HPDE6-E6E7 (cell line): ENCODE results near the gene SRGAP2.
"Not testable (repeated sequence)": the region's sequence is repeated elsewhere in the genome, so short reads cannot be mapped to it uniquely, and the experiment has no call there.

Experiments
- DNase-seq: peaks from one replicate; pipeline ENCODE4 v3.0.0; 2011; ENCODE audit warnings: missing footprints; ENCODE audit errors: extremely low spot score

Gene SRGAP2

DNA sequence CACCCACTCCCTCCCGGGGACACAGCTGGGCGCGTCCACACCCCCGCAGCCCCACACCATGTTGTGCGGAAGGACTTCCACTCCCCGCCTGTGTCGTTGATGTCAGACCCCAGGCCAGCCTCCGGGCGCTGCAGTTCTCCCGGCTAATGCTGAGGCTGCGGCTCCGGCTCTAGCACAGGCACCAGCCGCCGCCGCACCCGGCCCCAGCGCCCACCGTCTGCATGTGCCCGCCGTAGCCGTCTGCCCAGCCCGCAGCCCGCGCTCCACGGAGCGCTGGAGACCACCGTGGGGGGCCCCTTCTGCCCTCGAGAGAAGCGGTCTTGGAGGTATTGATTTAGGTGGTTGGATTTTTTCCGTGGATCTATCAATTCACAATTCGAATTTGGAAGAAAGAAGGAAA lies 2.2 kb downstream of the SRGAP2 start:
- not testable (repeated sequence) for DNase-seq

DNA sequence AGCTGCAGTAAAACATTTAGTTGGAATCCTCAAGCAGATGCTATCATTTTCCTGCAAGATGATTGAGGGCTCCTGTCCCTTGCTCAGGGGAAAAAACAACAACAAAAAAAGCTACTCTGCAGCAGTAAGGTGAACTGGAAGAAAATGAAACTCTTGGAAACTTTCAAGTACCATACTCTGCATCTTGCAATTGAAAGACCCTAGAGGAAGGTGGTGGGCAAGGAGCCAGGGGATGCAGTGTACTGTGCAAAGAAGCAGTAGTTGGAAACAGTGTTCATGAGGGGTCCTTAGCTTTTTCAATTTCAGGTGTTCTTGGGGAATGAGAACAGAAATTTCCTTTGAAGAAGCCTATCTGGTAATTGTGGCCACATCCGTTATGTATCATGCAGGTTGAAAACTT lies 7.5 kb downstream of the SRGAP2 start:
- DNase-seq = not testable (repeated sequence)

DNA sequence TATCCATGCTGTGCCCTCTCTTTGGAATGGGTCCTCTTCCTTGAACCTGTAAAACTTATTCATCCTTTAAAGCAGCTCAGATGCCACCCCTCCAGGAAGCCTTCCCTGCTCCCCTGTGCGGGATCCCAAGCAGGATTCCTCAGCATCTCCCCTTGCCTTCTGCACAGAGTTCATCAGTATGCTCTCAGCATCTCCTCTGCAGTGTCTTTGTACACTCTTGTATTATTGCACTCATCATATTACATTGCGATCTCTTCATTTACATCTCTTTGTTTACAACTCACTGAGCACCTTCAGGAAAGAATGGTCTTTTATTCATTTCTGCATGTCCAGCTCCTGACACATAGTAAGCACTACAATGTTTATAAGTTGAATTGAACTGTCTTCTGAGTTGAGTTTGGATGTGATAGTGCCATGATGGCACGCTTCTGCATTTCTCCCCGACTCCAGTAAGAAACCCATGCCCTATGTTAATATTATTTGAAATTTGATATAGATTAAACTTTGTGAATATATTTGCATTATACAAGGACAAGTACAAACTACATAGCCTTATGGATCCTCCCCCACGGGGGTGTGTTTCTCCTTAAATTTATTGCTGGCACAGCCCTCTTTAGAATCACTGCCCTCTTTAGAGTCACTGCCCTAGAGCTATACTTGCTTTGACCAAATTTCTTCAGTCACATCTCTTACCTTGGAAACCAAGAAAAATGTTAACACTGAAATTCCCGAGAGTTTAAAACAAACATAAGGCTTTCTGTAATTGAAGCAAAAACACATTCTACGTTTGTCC lies 12.5 kb downstream of the SRGAP2 start:
- not testable (repeated sequence) for DNase-seq

GRCh38 chr1:206218285-206218684 lies 14.9 kb downstream of the SRGAP2 start:
- not testable (repeated sequence) for DNase-seq

DNA sequence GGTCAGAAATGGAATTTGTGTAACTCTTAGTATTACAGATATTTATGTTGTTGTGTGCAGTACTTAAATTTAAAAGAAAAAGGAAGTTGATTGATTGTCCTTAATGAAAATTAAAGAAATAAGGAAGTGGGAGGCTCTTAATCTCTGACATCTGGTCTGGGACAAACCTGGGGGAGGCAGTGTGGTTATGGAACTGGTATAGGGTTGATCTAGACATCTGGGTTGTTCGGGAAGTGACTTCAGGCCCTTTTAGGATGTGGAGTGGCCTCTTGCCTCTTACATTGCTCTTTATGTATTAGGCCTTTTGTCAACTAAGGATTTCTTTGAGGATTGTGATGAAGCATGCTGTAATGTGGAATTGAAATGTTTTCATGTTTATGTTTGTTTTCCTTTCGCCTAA lies 15.4 kb downstream of the SRGAP2 start:
- DNase-seq = not testable (repeated sequence)

DNA sequence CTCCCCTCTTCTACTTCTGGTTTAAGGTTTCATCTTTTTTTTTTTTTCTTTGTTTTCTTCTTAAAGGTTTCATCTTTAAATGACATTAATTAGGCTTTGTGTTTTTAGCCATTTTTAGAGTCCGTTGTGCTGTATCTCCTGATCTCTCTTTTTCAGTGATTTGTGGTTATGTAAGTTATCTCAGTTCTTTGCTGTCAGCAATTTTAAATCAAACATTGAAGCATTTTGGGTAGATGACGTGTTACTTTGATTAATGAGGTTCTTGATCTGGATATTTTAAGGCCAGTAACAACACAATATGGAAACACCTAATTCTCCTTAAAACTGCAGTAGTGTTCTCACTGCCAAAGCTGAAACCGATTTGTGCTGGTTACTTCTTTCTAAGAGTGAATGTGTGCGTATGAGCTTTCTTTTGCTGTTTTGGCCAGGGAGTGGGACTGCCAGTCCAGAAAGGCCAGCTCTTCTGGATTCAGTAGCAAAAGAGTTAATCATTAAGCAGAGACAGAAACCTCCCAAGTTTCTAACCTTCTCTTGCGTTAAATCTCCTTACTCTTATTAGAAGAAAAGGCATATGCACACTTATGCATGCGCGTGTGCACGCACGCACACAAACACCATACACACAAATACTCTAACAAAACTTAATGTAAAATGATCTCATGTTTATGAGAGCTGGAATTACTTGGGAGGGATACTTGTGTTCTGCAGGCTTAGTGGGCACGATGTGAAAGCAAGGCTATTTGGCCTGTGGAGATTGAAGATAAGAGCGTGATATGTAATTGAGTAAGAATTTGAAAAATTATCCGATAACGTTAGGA lies 16.4 kb downstream of the SRGAP2 start:
- not testable (repeated sequence) for DNase-seq

GRCh38 chr1:206220332-206221000 lies 17.1 kb downstream of the SRGAP2 start:
- not testable (repeated sequence) for DNase-seq

GRCh38 chr1:206221585-206221984 lies 18.2 kb downstream of the SRGAP2 start:
- not testable (repeated sequence) for DNase-seq

DNA sequence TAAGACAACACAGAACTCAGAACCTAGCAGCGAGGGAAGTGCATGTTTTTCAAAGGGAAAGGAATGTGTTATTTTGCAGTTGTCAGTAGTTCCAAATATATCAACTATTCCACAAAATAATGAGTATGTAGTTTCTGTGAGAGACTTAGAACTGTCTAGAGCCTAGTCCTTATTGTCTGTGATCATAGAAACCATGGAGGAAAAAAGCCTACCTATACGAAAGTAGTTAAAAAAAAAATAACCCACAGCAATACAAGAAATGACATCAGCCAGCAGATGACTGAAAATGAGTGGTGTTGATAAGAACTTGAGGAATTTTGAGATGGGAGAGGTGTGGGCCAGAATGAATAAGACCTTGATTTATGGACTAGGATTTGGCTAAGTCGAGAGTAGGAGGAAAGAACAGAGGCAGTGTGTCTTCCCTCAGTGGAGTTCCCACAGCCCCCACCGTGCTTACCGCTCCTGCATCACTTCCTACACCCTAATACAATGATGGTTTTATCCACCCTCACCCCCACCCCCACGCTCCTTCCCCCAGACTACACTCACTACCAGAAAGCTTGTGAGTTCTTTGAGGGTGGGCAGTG lies 20.9 kb downstream of the SRGAP2 start:
- DNase-seq = not testable (repeated sequence)

GRCh38 chr1:206225386-206225785 lies 22.0 kb downstream of the SRGAP2 start:
- DNase-seq = not testable (repeated sequence)

GRCh38 chr1:206226886-206227285 lies 23.5 kb downstream of the SRGAP2 start:
- DNase-seq = not testable (repeated sequence)

- DNase-seq = not testable (repeated sequence)
These were observed 25.9 kb downstream of the SRGAP2 start for GRCh38 chr1:206229286-206229685.

DNA sequence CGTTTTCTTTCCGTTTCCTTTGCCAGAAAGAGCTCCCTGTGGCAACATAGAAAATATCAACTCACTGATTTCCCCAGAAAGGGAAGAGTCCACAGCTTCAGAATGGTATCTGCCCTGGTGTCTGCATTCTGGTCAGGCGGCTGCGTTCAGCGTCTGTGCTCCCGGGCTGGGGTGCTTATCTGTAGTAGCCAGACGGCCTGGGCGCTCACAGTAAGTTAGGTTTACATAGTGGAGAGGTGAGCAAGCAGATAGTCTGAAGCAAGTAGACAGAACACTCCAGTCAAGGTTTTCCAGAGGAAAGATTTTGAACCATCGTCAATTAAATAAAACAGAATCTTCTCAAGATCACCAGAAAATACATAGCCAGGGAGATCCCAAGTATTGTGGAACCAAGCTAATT lies 28.6 kb downstream of the SRGAP2 start:
- DNase-seq = not testable (repeated sequence)

DNA sequence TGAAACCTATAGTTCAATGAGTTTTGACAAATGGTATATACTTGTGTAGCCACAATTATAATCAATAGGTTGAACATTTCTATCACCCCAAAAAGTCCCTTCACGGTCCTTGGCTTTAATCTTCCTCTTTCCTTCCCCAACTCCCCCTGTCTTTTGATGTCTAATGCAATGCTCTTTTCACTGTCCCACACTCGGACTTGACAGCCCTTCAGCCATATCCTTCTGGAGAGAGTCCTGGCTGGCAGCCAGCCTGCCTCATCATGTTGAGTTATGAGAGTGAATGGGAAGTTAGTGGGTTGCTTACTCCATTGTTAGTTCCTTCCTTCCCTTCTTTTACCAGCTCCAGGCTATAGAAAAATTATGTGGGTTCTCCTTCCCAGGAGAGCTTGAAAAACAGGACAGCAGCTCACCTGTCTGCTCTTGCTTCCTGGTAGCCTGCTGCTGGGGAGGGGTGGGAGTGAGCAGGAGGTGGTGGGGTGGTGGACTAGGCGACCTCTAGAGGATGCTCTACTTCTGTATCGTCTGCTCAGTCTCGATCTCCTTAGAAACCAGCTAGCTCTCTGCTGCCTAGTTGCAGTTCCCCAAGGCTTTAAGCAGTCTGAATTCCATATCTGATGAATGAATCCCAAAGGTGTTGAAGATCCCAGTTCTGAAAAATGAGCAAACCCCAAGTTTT lies 29.8 kb downstream of the SRGAP2 start:
- DNase-seq = not testable (repeated sequence)

DNA sequence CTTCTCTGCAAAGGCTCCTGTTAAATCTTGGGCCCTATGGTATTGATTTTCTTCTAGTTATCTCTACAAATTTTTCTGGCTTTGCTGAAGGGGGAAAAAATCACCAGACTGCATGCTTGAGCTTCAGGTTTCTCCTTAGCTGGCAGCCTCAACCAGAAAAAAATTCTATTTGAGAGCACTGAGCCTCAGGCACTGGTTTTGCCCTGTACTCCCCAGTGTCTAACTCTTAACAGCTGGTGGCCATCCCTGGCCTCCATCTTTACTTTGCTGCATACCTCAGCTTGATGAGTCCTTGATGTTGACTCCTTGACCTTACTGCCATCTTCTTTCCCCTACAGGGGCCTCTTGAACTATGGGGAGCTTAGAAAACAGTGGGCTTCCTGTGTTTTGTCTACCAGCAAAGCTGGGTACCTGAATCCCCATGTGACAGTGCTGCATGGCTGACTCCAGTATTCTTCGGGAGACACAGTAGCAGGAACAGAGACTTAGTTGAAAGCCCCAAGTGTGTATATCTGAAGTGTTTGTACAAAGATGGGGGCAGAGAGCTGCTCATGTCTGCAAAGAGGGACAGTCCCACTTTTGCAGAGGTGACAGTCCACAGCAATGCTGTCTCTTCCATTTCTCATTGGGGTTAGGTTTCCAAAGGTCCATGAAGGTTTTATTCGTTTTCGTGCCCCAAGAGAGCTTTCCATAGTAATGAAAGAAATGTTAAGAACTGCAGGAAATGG lies 31.0 kb downstream of the SRGAP2 start:
- DNase-seq = not testable (repeated sequence)

DNA sequence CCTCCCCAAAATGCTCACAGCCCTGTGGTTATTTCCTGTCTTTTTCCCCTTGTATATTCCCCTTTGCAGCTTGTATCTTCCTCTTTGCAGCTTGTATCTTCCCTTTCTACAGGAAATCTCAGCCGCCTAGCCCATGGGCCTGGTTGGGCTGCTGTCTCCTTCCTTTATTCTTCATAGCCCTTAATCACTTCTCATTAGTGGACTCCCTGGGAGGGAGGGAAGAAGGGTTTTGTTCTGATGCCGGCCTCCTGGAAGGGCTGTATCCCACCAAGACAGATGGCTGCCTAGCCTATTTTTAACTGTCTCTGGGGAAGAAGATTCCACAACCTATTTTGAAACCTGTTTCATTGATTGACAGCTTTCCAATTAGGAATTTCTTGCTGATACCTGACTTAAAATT lies 31.8 kb downstream of the SRGAP2 start:
- not testable (repeated sequence) for DNase-seq

DNA sequence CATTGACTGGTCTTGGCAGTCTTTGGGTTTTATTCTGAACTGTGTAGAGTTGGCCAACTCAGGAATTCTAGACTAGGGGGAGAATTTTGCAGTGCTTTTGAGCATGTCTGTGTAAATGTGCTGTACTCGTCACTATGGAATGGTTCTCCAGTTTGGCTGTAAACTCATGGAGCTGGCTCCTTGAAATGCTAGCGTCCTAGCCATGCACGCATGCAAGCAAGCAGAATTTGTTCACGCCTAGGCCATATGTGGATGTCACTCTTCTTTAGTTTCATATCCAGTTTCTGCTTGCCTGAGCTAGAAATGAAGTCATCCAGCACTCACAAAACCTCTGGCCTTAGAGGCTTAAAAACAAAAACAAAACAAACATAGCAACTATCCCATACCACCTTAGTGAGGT lies 36.9 kb downstream of the SRGAP2 start:
- not testable (repeated sequence) for DNase-seq

DNA sequence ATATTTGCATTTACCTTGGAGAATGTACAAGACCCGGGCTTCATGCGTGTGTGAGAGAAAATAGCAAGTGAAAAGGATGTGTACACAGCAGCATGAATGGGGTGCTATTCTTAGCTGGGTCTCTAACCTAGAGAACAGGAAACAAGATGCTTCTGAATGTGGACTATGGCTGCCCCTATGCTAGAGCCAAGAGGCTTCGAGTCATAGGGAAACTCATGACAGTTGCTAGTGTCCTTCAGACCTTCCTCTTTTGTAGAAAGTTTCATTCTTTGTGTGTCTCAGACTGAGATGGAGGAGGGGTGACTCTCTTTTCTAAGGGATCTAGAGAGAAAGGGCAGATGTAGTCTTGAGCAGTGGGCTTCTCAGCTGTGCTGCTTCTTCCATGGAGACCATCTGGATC lies 40.0 kb downstream of the SRGAP2 start:
- DNase-seq = not testable (repeated sequence)

DNA sequence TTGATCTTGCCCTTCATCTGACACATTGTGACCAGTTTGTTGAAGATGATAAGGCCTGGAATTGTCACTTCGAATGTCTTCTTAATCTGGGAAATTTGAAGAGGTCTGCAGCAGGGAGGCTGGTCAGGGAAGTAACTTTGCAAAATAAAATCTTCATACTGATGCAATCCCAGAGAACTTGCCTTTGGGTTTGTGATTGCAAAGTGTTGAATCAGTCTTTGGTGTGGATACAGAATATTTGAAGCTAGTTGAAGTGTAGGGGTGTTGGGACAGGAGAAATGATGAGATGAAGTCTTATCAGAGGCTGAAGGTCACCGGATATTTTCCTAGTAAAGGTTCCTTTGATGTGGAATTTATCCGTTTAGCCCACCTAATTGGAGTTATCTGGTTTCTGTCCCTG lies 42.1 kb downstream of the SRGAP2 start:
- DNase-seq = not testable (repeated sequence)

- DNase-seq = not testable (repeated sequence)
These were observed 43.0 kb downstream of the SRGAP2 start for GRCh38 chr1:206246129-206246886.
